ENCODE data around the gene BAHD1. TPM values are rescaled to one million over a fixed set of nuclear protein-coding genes. Genes with fewer than 3 reads are reported as not detected.

BAHD1 gene
- total RNA-seq, 1 experiment from 2014 or later, result 17.2 TPM

DNA sequence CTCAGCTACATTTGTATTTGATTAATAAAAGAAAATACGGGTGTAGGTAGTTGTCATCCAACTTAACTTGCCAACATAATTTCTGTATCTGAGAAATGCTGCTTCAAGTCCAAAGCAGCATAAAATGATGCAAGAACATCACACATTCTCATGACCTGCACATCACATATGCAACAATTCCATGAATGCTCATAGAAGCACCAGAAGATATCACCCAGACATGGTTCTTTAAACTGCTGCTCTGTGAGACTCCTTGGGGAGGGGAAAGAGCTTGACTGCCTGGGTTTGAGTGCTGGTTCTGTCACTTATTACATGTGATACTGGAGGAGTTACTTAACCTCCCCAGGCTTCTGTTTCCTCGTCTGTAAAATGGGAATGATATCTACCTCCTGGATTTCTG is 69.4 kb downstream of the BAHD1 start:
- H3K27me3 Mint-ChIP-seq (ENCODE audit: unreplicated experiment), result no peaks in the 10 kb centered on the region
- H3K4me3 Mint-ChIP-seq (ENCODE audit: low read depth, unreplicated experiment), result no peak overlapping the region
- peaks cover 25% of the 10 kb centered on the region for H3K4me1 Mint-ChIP-seq (ENCODE audit: low read depth, unreplicated experiment)
- H3K27ac Mint-ChIP-seq (ENCODE audit: unreplicated experiment), result no peak overlapping the region
- intact Hi-C loops (cut with micrococcal nuclease; ENCODE audit: unreplicated experiment), result no loop called here
- no peaks in the 10 kb centered on the region for H3K9me3 Mint-ChIP-seq (ENCODE audit: low read depth, unreplicated experiment)
- BruUV-seq (replicated peaks), result no TSS peak
- H3K36me3 Mint-ChIP-seq (ENCODE audit: insufficient read depth, unreplicated experiment), result peaks cover 9% of the 10 kb centered on the region
- TF ChIP-seq, protein P1, sequence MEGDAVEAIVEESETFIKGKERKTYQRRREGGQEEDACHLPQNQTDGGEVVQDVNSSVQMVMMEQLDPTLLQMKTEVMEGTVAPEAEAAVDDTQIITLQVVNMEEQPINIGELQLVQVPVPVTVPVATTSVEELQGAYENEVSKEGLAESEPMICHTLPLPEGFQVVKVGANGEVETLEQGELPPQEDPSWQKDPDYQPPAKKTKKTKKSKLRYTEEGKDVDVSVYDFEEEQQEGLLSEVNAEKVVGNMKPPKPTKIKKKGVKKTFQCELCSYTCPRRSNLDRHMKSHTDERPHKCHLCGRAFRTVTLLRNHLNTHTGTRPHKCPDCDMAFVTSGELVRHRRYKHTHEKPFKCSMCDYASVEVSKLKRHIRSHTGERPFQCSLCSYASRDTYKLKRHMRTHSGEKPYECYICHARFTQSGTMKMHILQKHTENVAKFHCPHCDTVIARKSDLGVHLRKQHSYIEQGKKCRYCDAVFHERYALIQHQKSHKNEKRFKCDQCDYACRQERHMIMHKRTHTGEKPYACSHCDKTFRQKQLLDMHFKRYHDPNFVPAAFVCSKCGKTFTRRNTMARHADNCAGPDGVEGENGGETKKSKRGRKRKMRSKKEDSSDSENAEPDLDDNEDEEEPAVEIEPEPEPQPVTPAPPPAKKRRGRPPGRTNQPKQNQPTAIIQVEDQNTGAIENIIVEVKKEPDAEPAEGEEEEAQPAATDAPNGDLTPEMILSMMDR (IDR thresholded peaks at IDR 0.05; ENCODE audit: unreplicated experiment), result no peak
- DNase-seq, result no peak
- CTCF ChIA-PET, result no interaction called here

DNA sequence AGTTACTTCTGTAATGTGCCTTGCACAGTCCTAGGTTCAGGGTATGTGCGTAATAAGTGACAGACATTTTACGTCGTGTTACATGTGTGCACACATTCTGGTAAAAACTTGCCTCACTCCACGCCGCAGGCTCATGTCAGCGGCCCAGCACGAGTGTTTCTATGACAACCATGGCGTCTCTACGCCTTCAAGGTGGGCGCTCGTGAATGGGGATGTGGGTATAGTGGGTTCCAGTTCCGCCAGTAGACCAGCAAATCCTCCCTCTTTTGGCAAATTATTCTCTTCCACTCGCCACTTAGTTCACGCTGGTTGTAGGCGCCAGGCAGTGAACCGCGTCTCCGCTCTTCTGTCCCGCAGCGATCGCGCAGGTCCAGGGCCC is 70.3 kb downstream of the BAHD1 start:
- no peaks in the 10 kb centered on the region for H3K27me3 Mint-ChIP-seq (ENCODE audit: unreplicated experiment)
- H3K9me3 Mint-ChIP-seq (ENCODE audit: low read depth, unreplicated experiment), result no peaks in the 10 kb centered on the region
- no peak overlapping the region for H3K27ac Mint-ChIP-seq (ENCODE audit: unreplicated experiment)
- H3K4me3 Mint-ChIP-seq (ENCODE audit: low read depth, unreplicated experiment), result peak overlapping the region; percentile 73
- peaks cover 9% of the 10 kb centered on the region for H3K36me3 Mint-ChIP-seq (ENCODE audit: insufficient read depth, unreplicated experiment)
- no peak for DNase-seq
- H3K4me1 Mint-ChIP-seq (ENCODE audit: low read depth, unreplicated experiment), result peaks cover 25% of the 10 kb centered on the region
- intact Hi-C loops (cut with micrococcal nuclease; ENCODE audit: unreplicated experiment), result no loop called here
- TF ChIP-seq, protein P1 (IDR thresholded peaks at IDR 0.05; ENCODE audit: unreplicated experiment), result no peak
- CTCF ChIA-PET, result no interaction called here
- BruUV-seq (replicated peaks), result no TSS peak

DNA sequence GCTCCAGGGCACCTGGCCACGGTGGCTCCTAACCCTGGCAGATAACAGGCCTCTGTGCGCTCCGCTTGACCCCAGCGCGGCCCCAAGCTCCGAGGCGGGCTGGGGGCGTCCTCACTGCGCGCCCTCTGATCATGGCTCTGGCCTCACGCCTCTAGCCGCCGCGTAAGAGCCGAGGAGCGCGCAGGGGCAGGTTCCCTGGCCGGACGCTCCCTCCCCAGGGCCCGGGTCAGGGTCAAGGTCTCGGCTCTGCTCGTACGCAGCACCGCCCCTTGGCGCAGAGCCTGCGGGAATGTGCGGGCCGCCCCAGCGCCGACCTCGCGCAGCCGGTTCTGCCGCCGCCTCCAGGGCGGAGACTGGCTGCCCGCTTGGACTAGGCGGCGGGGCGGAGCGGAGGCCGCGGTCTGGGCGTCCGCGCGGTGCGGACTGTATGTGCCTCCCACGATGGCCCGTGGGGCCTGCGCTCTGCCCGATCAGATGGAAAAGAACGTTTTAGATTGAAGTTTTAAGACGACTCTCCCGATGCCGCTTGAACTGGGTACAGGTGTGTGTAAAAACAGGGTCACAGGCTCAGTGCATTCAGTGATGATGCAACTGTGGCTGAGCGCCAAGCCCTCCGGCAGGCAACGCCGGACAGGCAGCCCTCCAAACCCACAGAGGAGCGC is 70.8 kb downstream of the BAHD1 start:
- CTCF ChIA-PET, result no interaction called here
- no peak overlapping the region for H3K27ac Mint-ChIP-seq (ENCODE audit: unreplicated experiment)
- H3K27me3 Mint-ChIP-seq (ENCODE audit: unreplicated experiment), result no peaks in the 10 kb centered on the region
- peaks cover 9% of the 10 kb centered on the region for H3K36me3 Mint-ChIP-seq (ENCODE audit: insufficient read depth, unreplicated experiment)
- peak; percentile 60 for DNase-seq
- TF ChIP-seq, protein P1 (IDR thresholded peaks at IDR 0.05; ENCODE audit: unreplicated experiment), result no peak
- intact Hi-C loops (cut with micrococcal nuclease; ENCODE audit: unreplicated experiment), result no loop called here
- BruUV-seq (replicated peaks), result no TSS peak
- peak overlapping the region; percentile 73 for H3K4me3 Mint-ChIP-seq (ENCODE audit: low read depth, unreplicated experiment)
- peaks cover 25% of the 10 kb centered on the region for H3K4me1 Mint-ChIP-seq (ENCODE audit: low read depth, unreplicated experiment)
- H3K9me3 Mint-ChIP-seq (ENCODE audit: low read depth, unreplicated experiment), result no peaks in the 10 kb centered on the region

DNA sequence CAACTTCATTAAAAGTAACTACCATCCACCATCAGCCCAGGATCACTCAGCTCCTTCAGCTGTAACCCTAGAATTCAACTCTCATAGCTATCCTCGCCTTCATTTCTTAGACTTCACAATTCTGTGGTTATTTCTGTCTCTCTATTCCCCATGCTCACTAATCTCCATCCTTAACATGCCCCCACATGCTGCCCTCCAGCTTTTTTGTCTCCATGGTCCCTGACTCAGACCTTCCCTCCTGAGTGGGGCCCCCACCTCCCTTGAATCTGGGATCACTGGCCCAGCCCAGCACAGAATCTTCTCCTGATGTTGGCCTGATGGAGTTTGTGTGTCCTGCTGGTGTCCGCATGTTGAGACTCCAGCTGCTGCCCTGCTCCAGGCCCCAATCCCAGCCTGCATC is 71.7 kb downstream of the BAHD1 start:
- Mint-ChIP-seq H3K27me3 (ENCODE audit: unreplicated experiment) (no peaks in the 10 kb centered on the region), H3K4me3 (ENCODE audit: low read depth, unreplicated experiment) (peak overlapping the region; percentile 73), H3K27ac (ENCODE audit: unreplicated experiment) (no peak overlapping the region), H3K4me1 (ENCODE audit: low read depth, unreplicated experiment) (peaks cover 25% of the 10 kb centered on the region), H3K36me3 (ENCODE audit: insufficient read depth, unreplicated experiment) (peaks cover 9% of the 10 kb centered on the region), H3K9me3 (ENCODE audit: low read depth, unreplicated experiment) (no peaks in the 10 kb centered on the region)
- no TSS peak for BruUV-seq (replicated peaks)
- no peak for DNase-seq
- intact Hi-C loops (cut with micrococcal nuclease; ENCODE audit: unreplicated experiment), result no loop called here
- TF ChIP-seq, protein P1 (IDR thresholded peaks at IDR 0.05; ENCODE audit: unreplicated experiment), result no peak
- CTCF ChIA-PET, result no interaction called here
